K562 (cell line): ENCODE data around the gene ELOVL1. TPM values are rescaled to one million over a fixed set of nuclear protein-coding genes. Genes with fewer than 3 reads are reported as not detected.

Source experiments
- CBX8 ChIP-seq: fragments of 200-600 bp; sonication (generic); IDR thresholded peaks from 2 replicates; pipeline ENCODE4 v1.6.1; 2012; ENCODE audit warnings: borderline replicate concordance, mixed run types, low read depth, mild to moderate bottlenecking, moderate library complexity, mixed read lengths, low read length, control low read depth, inconsistent platforms; ENCODE audit not compliant: poor library complexity, severe bottlenecking; ENCODE audit errors: extremely low read depth
- CTBP1 ChIP-seq: fragments of 450-650 bp; IDR thresholded peaks from 2 replicates; pipeline ENCODE4 v1.6.1; 2016; ENCODE audit warnings: borderline replicate concordance
- DPF2 ChIP-seq: fragments of 450-650 bp; IDR thresholded peaks from 2 replicates; pipeline ENCODE4 v1.6.1; 2016
- ETV6 ChIP-seq, 3 experiments: fragments of 150-350 bp in 1 of 3; sonication (generic) in 1 of 3; formaldehyde crosslinking in 1 of 3; IDR thresholded peaks; 2 replicates each; pipeline versions ENCODE4 v1.6.1 to v1.8.0; 2014 to 2022; ENCODE audit warnings: borderline replicate concordance in 2 of 3, low read depth in 2 of 3, antibody characterized with exemption in 1 of 3, low read length in 1 of 3, mild to moderate bottlenecking in 1 of 3, missing genetic modification reagents in 1 of 3
- EWSR1 ChIP-seq: fragments of 450-650 bp; IDR thresholded peaks from 2 replicates; pipeline ENCODE4 v1.6.1; 2018; ENCODE audit warnings: borderline replicate concordance, mild to moderate bottlenecking, low read depth, moderate library complexity; ENCODE audit not compliant: partially characterized antibody
- GTF2F1 ChIP-seq: IDR thresholded peaks from 2 replicates; pipeline ENCODE4 v1.6.1; 2011; ENCODE audit warnings: low read depth, low read length, improper control_type of control experiment
- JUN ChIP-seq, 2 experiments: sonication (generic) in 1 of 2; formaldehyde crosslinking in 1 of 2; IDR thresholded peaks; 2 replicates each; pipeline versions ENCODE4 v1.6.1 to v1.8.0; 2012 to 2022; ENCODE audit warnings: borderline replicate concordance in 2 of 2, mild to moderate bottlenecking in 2 of 2, improper control_type of control experiment in 1 of 2, low read depth in 1 of 2, low read length in 1 of 2, missing genetic modification reagents in 1 of 2
- KLF6 ChIP-seq: fragments of 250-450 bp; sonication (Bioruptor Pico); IDR thresholded peaks from 2 replicates; pipeline ENCODE4 v1.4.0; 2020; ENCODE audit warnings: mild to moderate bottlenecking, moderate library complexity, borderline replicate concordance
- MCM2 ChIP-seq: fragments of 450-650 bp; IDR thresholded peaks from 2 replicates; pipeline ENCODE4 v1.6.1; 2017; ENCODE audit warnings: low read depth, mild to moderate bottlenecking
- NCOA4 ChIP-seq: fragments of 450-650 bp; IDR thresholded peaks from 2 replicates; pipeline ENCODE4 v1.6.1; 2018; ENCODE audit warnings: mild to moderate bottlenecking; ENCODE audit not compliant: partially characterized antibody
- NFYB ChIP-seq: IDR thresholded peaks from 2 replicates; pipeline ENCODE4 v1.6.1; 2011; ENCODE audit warnings: mild to moderate bottlenecking, moderate library complexity; ENCODE audit not compliant: insufficient read length; ENCODE audit errors: extremely low read depth
- NR0B1 ChIP-seq: fragments of 450-650 bp; IDR thresholded peaks from one replicate; pipeline ENCODE4 v1.6.1; 2018; ENCODE audit warnings: mild to moderate bottlenecking, moderate library complexity; ENCODE audit not compliant: partially characterized antibody
- PML ChIP-seq: IDR thresholded peaks from 2 replicates; pipeline ENCODE4 v1.6.1; 2012; ENCODE audit warnings: low read length, inconsistent platforms
- PTTG1 ChIP-seq: fragments of 450-650 bp; IDR thresholded peaks from 2 replicates; pipeline ENCODE4 v1.6.1; 2016; ENCODE audit warnings: low read depth, mild to moderate bottlenecking, missing genetic modification characterization, missing compliant biosample characterization
- RBBP5 ChIP-seq: fragments of 200-600 bp; sonication (generic); IDR thresholded peaks from 2 replicates; pipeline ENCODE4 v1.6.1; 2012; ENCODE audit warnings: borderline replicate concordance, mild to moderate bottlenecking, low read length, control low read depth, inconsistent platforms; ENCODE audit not compliant: insufficient read depth, poor library complexity, severe bottlenecking
- TFAM ChIP-seq: fragments of 250-450 bp; sonication (Bioruptor Pico); conservative IDR thresholded peaks from 2 replicates; pipeline ENCODE4 v1.5.0; 2021; ENCODE audit warnings: mild to moderate bottlenecking, moderate library complexity
- WHSC1 ChIP-seq: IDR thresholded peaks from one replicate; pipeline ENCODE4 v1.6.1; 2012; ENCODE audit warnings: low read length, control low read depth, inconsistent platforms
- YY1 ChIP-seq, 3 experiments: IDR thresholded peaks; 2 replicates each; pipeline ENCODE4 v1.6.1; 2011; ENCODE audit warnings: low read length in 2 of 3, mild to moderate bottlenecking in 2 of 3, moderate library complexity in 2 of 3, borderline replicate concordance in 1 of 3, control low read depth in 1 of 3, low read depth in 1 of 3; ENCODE audit not compliant: insufficient read depth in 3 of 3, insufficient replicate concordance in 2 of 3, control insufficient read depth in 1 of 3, insufficient read length in 1 of 3; ENCODE audit errors: extremely low read depth in 1 of 3
- ZNF668 ChIP-seq: fragments of 250-450 bp; sonication (Bioruptor Pico); IDR thresholded peaks from 2 replicates; pipeline ENCODE4 v1.8.0; 2022; ENCODE audit warnings: mild to moderate bottlenecking, inconsistent platforms
- ZNF707 ChIP-seq: fragments of 250-450 bp; sonication (Bioruptor Pico); conservative IDR thresholded peaks from 2 replicates; pipeline ENCODE4 v1.8.0; 2022; ENCODE audit warnings: inconsistent platforms, mild to moderate bottlenecking, moderate library complexity
- ZNF740 ChIP-seq, 3 experiments: fragments of 200-800 bp in 1 of 3; sonication (Bioruptor generic) in 1 of 3; sonication (generic) in 1 of 3; formaldehyde crosslinking in 1 of 3; IDR thresholded peaks; 2 replicates each; pipeline versions ENCODE4 v1.6.1 to v1.8.0; 2016 to 2022; ENCODE audit warnings: mild to moderate bottlenecking in 2 of 3, missing compliant biosample characterization in 2 of 3, missing genetic modification characterization in 2 of 3, missing genetic modification reagents in 1 of 3
- ZNF79 ChIP-seq: fragments of 250-450 bp; sonication (Bioruptor Pico); IDR thresholded peaks from 2 replicates; pipeline ENCODE4 v1.4.0; 2020; ENCODE audit warnings: low read depth, mild to moderate bottlenecking, moderate library complexity
- polyA plus RNA-seq, 8 experiments: library from polyadenylated mRNA; depleted of rRNA in 4 of 8; stranded (reverse) in 5 of 8; unstranded in 3 of 8; fragments of >200 nt; fragmentation: Nextera tagmentation in 2 of 8; fragmentation: Illumina TruSeq in 1 of 8; extraction: Ambion mirVana in 2 of 8; extraction: Trizol in 1 of 8; gene quantifications; 2 replicates each; pipeline versions ENCODE4 v1.2.1 to v1.2.3, GENCODE V29; 2011 to 2014; ENCODE audit warnings: inconsistent platforms in 1 of 8, missing spikeins in 1 of 8
- total RNA-seq, 7 experiments: library from RNA; depleted of rRNA in 6 of 7; stranded (reverse); fragments of >200 nt in 6 of 7; fragmentation: Illumina TruSeq in 2 of 7; extraction: Trizol in 2 of 7; gene quantifications; 2 replicates each; pipeline versions ENCODE4 v1.2.1 to v1.2.3, GENCODE V29; 2011 to 2021; ENCODE audit warnings: low replicate concordance in 1 of 7

ELOVL1 gene
- total and polyA plus RNA-seq, 9 of the 15 experiments (the other 6 are each of a cell fraction or from before 2014, with no cell fraction given): 51.0 to 157 (median 70.3) TPM

GRCh38 chr1:43389326-43390313 is 21.8 kb upstream of the ELOVL1 start, which contains the start of the genes MED8 and SZT2 (continued):
- TF ChIP-seq YY1 (IDR thresholded peaks at IDR 0.05; ENCODE audit: borderline replicate concordance in 1 of 3, control insufficient read depth in 1 of 3, extremely low read depth in 1 of 3, insufficient read depth in 3 of 3, insufficient read length in 1 of 3, insufficient replicate concordance in 2 of 3, low read depth in 1 of 3, low read length in 2 of 3): peak in 1 of 3 experiments; percentile 83
- TF ChIP-seq CBX8: no peak
- TF ChIP-seq ZNF668 (CRISPR knock-in tag): no peak
- TF ChIP-seq TFAM: no peak
- TF ChIP-seq EWSR1: no peak
- no peak for TF ChIP-seq MCM2
- TF ChIP-seq CTBP1: peak; percentile 67; the same call in 1 of the 2 replicates
- no peak for TF ChIP-seq ZNF79 (CRISPR knock-in tag)
- no peak for TF ChIP-seq ZNF707 (CRISPR knock-in tag)
- TF ChIP-seq WHSC1: no peak
- no peak for TF ChIP-seq ZNF740 (CRISPR knock-in tag; IDR thresholded peaks at IDR 0.05)
- TF ChIP-seq ZNF740 (tag; IDR thresholded peaks at IDR 0.05): no peak
- peak; percentile 13 for TF ChIP-seq NCOA4
- no peak for TF ChIP-seq GTF2F1
- TF ChIP-seq PML: peak; percentile 69; the same call in 1 of the 2 replicates
- TF ChIP-seq ETV6 (IDR thresholded peaks at IDR 0.05; ENCODE audit: borderline replicate concordance in 1 of 2, low read depth in 2 of 2, low read length in 1 of 2): no peak
- TF ChIP-seq ETV6 (CRISPR knock-in tag; IDR thresholded peaks at IDR 0.05; ENCODE audit: borderline replicate concordance): no peak
- no peak for TF ChIP-seq NR0B1
- no peak for TF ChIP-seq JUN (IDR thresholded peaks at IDR 0.05; ENCODE audit: borderline replicate concordance, low read depth, low read length)
- no peak for TF ChIP-seq JUN (CRISPR knock-in tag; IDR thresholded peaks at IDR 0.05; ENCODE audit: borderline replicate concordance)
- peak; percentile 60; the same call in 1 of the 2 replicates for TF ChIP-seq KLF6 (CRISPR knock-in tag)
- peak; percentile 51 for TF ChIP-seq NFYB
- no peak for TF ChIP-seq PTTG1
- peak; percentile 90 for TF ChIP-seq RBBP5
- peak; percentile 82 for TF ChIP-seq DPF2
